SU-DHL-6 (cell line): ENCODE measurements around the gene STPG2.

ENCODE experiments used
- H2AFZ ChIP-seq: fragments of 200-600 bp; sonication (generic); 2 replicates; pipeline ENCODE4 v1.6.1; 2014; ENCODE audit warnings: low read depth, mild to moderate bottlenecking, moderate library complexity, mixed read lengths, antibody characterized with exemption, low read length; ENCODE audit not compliant: severe bottlenecking
- H3F3A ChIP-seq: fragments of 200-600 bp; shearing (Covaris generic); 2 replicates; pipeline ENCODE4 v1.6.0; 2016; ENCODE audit warnings: antibody characterized with exemption, mild to moderate bottlenecking; ENCODE audit not compliant: insufficient read depth
- H3K27ac ChIP-seq: fragments of 200-600 bp; sonication (generic); 2 replicates; pipeline ENCODE4 v1.5.1; 2016; ENCODE audit warnings: low read depth, mild to moderate bottlenecking, low read length, moderate library complexity, mixed read lengths
- H3K27me3 ChIP-seq: fragments of 200-600 bp; sonication (generic), shearing (Covaris generic); 2 replicates; pipeline ENCODE4 v1.6.0; 2014; ENCODE audit warnings: mild to moderate bottlenecking, low read length
- H3K36me3 ChIP-seq: fragments of 200-600 bp; sonication (generic); 2 replicates; pipeline ENCODE4 v1.6.1; 2014; ENCODE audit warnings: mild to moderate bottlenecking, low read length, mixed read lengths
- H3K4me2 ChIP-seq: fragments of 300-600, 200-600 bp; shearing (Covaris generic), sonication (generic); 2 replicates; pipeline ENCODE4 v1.6.0; 2014; ENCODE audit warnings: low read length, low read depth, mild to moderate bottlenecking; ENCODE audit not compliant: poor library complexity, severe bottlenecking
- H3K4me3 ChIP-seq: fragments of 200-600 bp; sonication (generic); 2 replicates; pipeline ENCODE4 v1.5.1; 2014; ENCODE audit warnings: antibody characterized with exemption, low read length, mild to moderate bottlenecking, mixed read lengths; ENCODE audit not compliant: insufficient read depth, poor library complexity, severe bottlenecking
- H3K79me2 ChIP-seq: fragments of 200-600 bp; sonication (generic); 2 replicates; pipeline ENCODE4 v1.6.1; 2014; ENCODE audit warnings: mild to moderate bottlenecking, low read length, moderate library complexity; ENCODE audit not compliant: insufficient read depth
- H3K9ac ChIP-seq: fragments of 200-600 bp; sonication (generic); 2 replicates; pipeline ENCODE4 v1.7.0; 2014; ENCODE audit warnings: mild to moderate bottlenecking, low read length
- H3K9me2 ChIP-seq: fragments of 200-600 bp; sonication (generic); replicated peaks from 2 replicates; pipeline ENCODE4 v1.6.1; 2014; ENCODE audit warnings: low read length; ENCODE audit not compliant: insufficient read depth
- H3K9me3 ChIP-seq: fragments of 200-600 bp; sonication (generic); 2 replicates; pipeline ENCODE4 v1.6.1; 2014; ENCODE audit warnings: low read length, mixed read lengths; ENCODE audit not compliant: insufficient read depth
- H4K20me1 ChIP-seq: fragments of 200-600 bp; sonication (generic); 2 replicates; pipeline ENCODE4 v1.6.1; 2014; ENCODE audit warnings: low read depth, mild to moderate bottlenecking, antibody characterized with exemption, low read length, moderate library complexity, mixed read lengths
- CTCF ChIP-seq: fragments of 200-600 bp; sonication (generic); IDR thresholded peaks from one replicate; pipeline ENCODE4 v1.5.1; 2017; ENCODE audit warnings: antibody characterized with exemption, mild to moderate bottlenecking, low read length, moderate library complexity; ENCODE audit not compliant: insufficient read depth, poor library complexity, severe bottlenecking
- EZH2phosphoT487 ChIP-seq: fragments of 200-600 bp; sonication (generic), shearing (Covaris generic); conservative IDR thresholded peaks from 2 replicates; pipeline ENCODE4 v1.6.1; 2018; ENCODE audit warnings: mild to moderate bottlenecking, antibody characterized with exemption, low read length, moderate library complexity, mixed read lengths

STPG2 gene

GRCh38 chr4:98179951-98180350, 36.7 kb upstream of the STPG2 start:
- Histone ChIP-seq H3K9me3 (no peaks in the 10 kb centered on the region), H3K27ac (no peak overlapping the region), H3K4me3 (no peak overlapping the region), H3K27me3 (no peaks in the 10 kb centered on the region), H3K9ac (no peak overlapping the region), H2AFZ (no peak overlapping the region), H3K4me2 (no peak overlapping the region), H3K79me2 (no peaks in the 10 kb centered on the region), H3F3A (no peaks in the 10 kb centered on the region), H3K36me3 (no peaks in the 10 kb centered on the region), H4K20me1 (no peaks in the 10 kb centered on the region), H3K9me2 (no peaks in the 10 kb centered on the region)
- TF ChIP-seq CTCF (no peak), EZH2phosphoT487 (no peak)

GRCh38 chr4:98176531-98176930, 33.3 kb upstream of the STPG2 start:
- H2AFZ ChIP-seq, result no peak overlapping the region
- no peak overlapping the region for H3K9ac ChIP-seq
- H3K79me2 ChIP-seq, result no peaks in the 10 kb centered on the region
- H3F3A ChIP-seq, result no peaks in the 10 kb centered on the region
- H3K27ac ChIP-seq, result no peak overlapping the region
- no peak overlapping the region for H3K4me3 ChIP-seq
- no peak for TF ChIP-seq EZH2phosphoT487
- no peaks in the 10 kb centered on the region for H3K27me3 ChIP-seq
- H3K9me3 ChIP-seq, result no peaks in the 10 kb centered on the region
- H3K9me2 ChIP-seq, result no peaks in the 10 kb centered on the region
- H4K20me1 ChIP-seq, result no peaks in the 10 kb centered on the region
- no peaks in the 10 kb centered on the region for H3K36me3 ChIP-seq
- H3K4me2 ChIP-seq, result no peak overlapping the region

GRCh38 chr4:98170035-98170434, 26.8 kb upstream of the STPG2 start:
- Histone ChIP-seq H3K4me2 (no peak overlapping the region), H2AFZ (no peak overlapping the region)

GRCh38 chr4:98166731-98167041, 23.4 kb upstream of the STPG2 start:
- Histone ChIP-seq H4K20me1 (no peaks in the 10 kb centered on the region), H3K9me2 (no peaks in the 10 kb centered on the region), H3F3A (no peaks in the 10 kb centered on the region), H2AFZ (no peak overlapping the region), H3K9me3 (no peaks in the 10 kb centered on the region), H3K79me2 (no peaks in the 10 kb centered on the region), H3K27ac (no peak overlapping the region), H3K27me3 (no peaks in the 10 kb centered on the region), H3K4me3 (no peak overlapping the region), H3K4me2 (no peak overlapping the region), H3K9ac (no peak overlapping the region), H3K36me3 (no peaks in the 10 kb centered on the region)
- TF ChIP-seq CTCF, result no peak
- TF ChIP-seq EZH2phosphoT487, result no peak

More at GRCh38 chr4:98170035-98170434, 26.8 kb upstream of the STPG2 start:
- H3K36me3 ChIP-seq, result no peaks in the 10 kb centered on the region
- no peaks in the 10 kb centered on the region for H3K9me3 ChIP-seq
- no peaks in the 10 kb centered on the region for H3K27me3 ChIP-seq
- no peaks in the 10 kb centered on the region for H3K9me2 ChIP-seq
- no peak overlapping the region for H3K4me3 ChIP-seq
- no peaks in the 10 kb centered on the region for H4K20me1 ChIP-seq
- TF ChIP-seq EZH2phosphoT487, result no peak
- H3K79me2 ChIP-seq, result no peaks in the 10 kb centered on the region
- H3K9ac ChIP-seq, result no peak overlapping the region
- no peaks in the 10 kb centered on the region for H3F3A ChIP-seq
- H3K27ac ChIP-seq, result no peak overlapping the region
